Measurements from ENCODE around the gene CUL5. TPM values are rescaled to one million over a fixed set of nuclear protein-coding genes. Genes with fewer than 3 reads are reported as not detected.

The CUL5 gene
- total RNA-seq, 2 experiments from 2014 or later: 18.8 to 39.7 TPM

GRCh38 chr11:108154591-108154990 is 145.9 kb downstream of the CUL5 start:
- Histone ChIP-seq H3K27ac (ENCODE audit: low read depth, low read length, poor library complexity, severe bottlenecking) (no peak overlapping the region), H3K79me2 (ENCODE audit: insufficient read depth, low read depth, low read length) (no peaks in the 10 kb centered on the region), H3K9me2 (ENCODE audit: insufficient read depth, low read length) (no peaks in the 10 kb centered on the region), H3K4me1 (ENCODE audit: insufficient read depth, low read length, poor library complexity, severe bottlenecking) (no peaks in the 10 kb centered on the region), H4K20me1 (ENCODE audit: insufficient read depth, low read length) (no peaks in the 10 kb centered on the region), H3K36me3 (ENCODE audit: insufficient read depth, low read length) (peaks cover 93% of the 10 kb centered on the region), H3K4me3 (ENCODE audit: low read depth, low read length, poor library complexity, severe bottlenecking) (no peak overlapping the region), H2AFZ (ENCODE audit: low read length) (no peak overlapping the region), H3K9me3 (ENCODE audit: low read length) (no peaks in the 10 kb centered on the region), H3K4me2 (ENCODE audit: low read length) (no peak overlapping the region)
- CTCF ChIA-PET (ENCODE audit: unreplicated experiment): no interaction called here
- TF ChIP-seq EZH2phosphoT487 (IDR thresholded peaks at IDR 0.05; ENCODE audit: borderline replicate concordance, low read depth, low read length): no peak
- TF ChIP-seq CTCF (conservative IDR thresholded peaks at IDR 0.05; ENCODE audit: low read length): no peak
- intact Hi-C loops (cut with micrococcal nuclease; ENCODE audit: unreplicated experiment): no loop called here
- DNase-seq (ENCODE audit: low spot score): no peak
- POLR2A ChIA-PET: interaction anchor here (0.6 to 3.1 kb wide), 3 partner anchors 11 to 72 kb away, joined by 3 to 16 read pairs (median 3); no protein-coding TSS in a partner anchor
- no TSS peak for BruUV-seq (replicated peaks)

Small RNA genes lying within 50 kb of the gene (small RNA-seq; reads per million reads assigned to genes)
- not detected for gene RF00019

Other genes with a start within 250 kb of the CUL5 start
- gene SLC35F2, start 150.1 kb upstream of the CUL5 start, total RNA-seq (2014; rRNA removed; shearing (Covaris generic)): 20.9 and 23.3 TPM in 2 replicates
- 21.1 and 21.6 TPM in 2 replicates for gene SLC35F2, start 150.1 kb upstream of the CUL5 start, total RNA-seq (2022)
- gene RAB39A, start 80.5 kb upstream of the CUL5 start, total RNA-seq (2014; rRNA removed; shearing (Covaris generic)): 0.15 and 0.60 TPM in 2 replicates
- gene RAB39A, start 80.5 kb upstream of the CUL5 start, total RNA-seq (2022): 1.8 and 2.1 TPM in 2 replicates
- 69.8 and 83.2 TPM in 2 replicates for gene ACAT1, start 112.7 kb downstream of the CUL5 start, total RNA-seq (2014; rRNA removed; shearing (Covaris generic))
- 66.7 and 86.3 TPM in 2 replicates for gene ACAT1, start 112.7 kb downstream of the CUL5 start, total RNA-seq (2022)
- 19.2 and 22.6 TPM in 2 replicates for gene NPAT, start 213.7 kb downstream of the CUL5 start, total RNA-seq (2014; rRNA removed; shearing (Covaris generic))
- gene NPAT, start 213.7 kb downstream of the CUL5 start, total RNA-seq (2022): 26.9 and 35.8 TPM in 2 replicates
- 125 and 147 TPM in 2 replicates for gene ATM, start 214.2 kb downstream of the CUL5 start, total RNA-seq (2014; rRNA removed; shearing (Covaris generic))
- 159 and 187 TPM in 2 replicates for gene ATM, start 214.2 kb downstream of the CUL5 start, total RNA-seq (2022)